ENCODE data around the gene EMC9.

EMC9 gene

GRCh38 chr14:24098927-24099813, 42.2 kb downstream of the EMC9 start:
- DNase-seq (ENCODE audit: low read depth) = no peak
- TF ChIP-seq CTCF (conservative IDR thresholded peaks at IDR 0.05; ENCODE audit: low read length) = no peak
- H3K4me3 ChIP-seq (ENCODE audit: low read length) = no peak overlapping the region

GRCh38 chr14:24098229-24098926, 43.0 kb downstream of the EMC9 start:
- no peak for DNase-seq (ENCODE audit: low read depth)
- no peak for TF ChIP-seq CTCF (conservative IDR thresholded peaks at IDR 0.05; ENCODE audit: low read length)

DNA sequence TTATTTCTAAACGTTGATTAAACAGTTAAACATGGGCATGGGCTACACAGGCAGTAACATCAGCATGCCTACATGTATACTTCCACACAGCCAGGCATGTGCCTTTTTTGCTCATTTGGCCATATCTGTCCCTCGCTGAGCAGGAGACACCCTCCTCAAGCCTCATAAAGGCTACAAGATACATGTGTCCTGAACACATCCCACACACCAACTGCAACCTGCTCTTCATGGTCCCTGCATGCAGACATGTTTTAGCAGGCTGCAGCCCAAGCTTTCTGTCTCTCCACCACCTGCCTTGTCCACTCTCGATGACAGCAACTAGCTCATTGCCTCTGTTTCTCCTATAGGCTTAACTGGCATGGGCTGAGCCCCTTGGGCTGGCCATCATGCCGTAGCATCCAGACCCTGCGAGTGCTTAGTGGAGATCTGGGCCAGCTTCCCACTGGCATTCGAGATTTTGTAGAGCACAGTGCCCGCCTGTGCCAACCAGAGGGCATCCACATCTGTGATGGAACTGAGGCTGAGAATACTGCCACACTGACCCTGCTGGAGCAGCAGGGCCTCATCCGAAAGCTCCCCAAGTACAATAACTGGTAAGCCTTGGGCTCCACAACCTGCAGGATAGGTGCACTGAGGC, 44.7 kb downstream of the EMC9 start:
- TF ChIP-seq CTCF (conservative IDR thresholded peaks at IDR 0.05; ENCODE audit: low read length) = no peak
- peak overlapping the region; percentile 27 for H3K4me3 ChIP-seq (ENCODE audit: low read length)
- DNase-seq (ENCODE audit: low read depth) = no peak

More at GRCh38 chr14:24098229-24098926, 43.0 kb downstream of the EMC9 start:
- no peak overlapping the region for H3K4me3 ChIP-seq (ENCODE audit: low read length)

- DNase-seq (ENCODE audit: low read depth) = peak; percentile 75
- TF ChIP-seq CTCF (conservative IDR thresholded peaks at IDR 0.05; ENCODE audit: low read length) = no peak
Measured at GRCh38 chr14:24095271-24096068, 45.9 kb downstream of the EMC9 start.

GRCh38 chr14:24094841-24095270, 46.5 kb downstream of the EMC9 start:
- H3K4me3 ChIP-seq (ENCODE audit: low read length) = peak overlapping the region; percentile 95
- no peak for TF ChIP-seq CTCF (conservative IDR thresholded peaks at IDR 0.05; ENCODE audit: low read length)
- peak; percentile 5 for DNase-seq (ENCODE audit: low read depth)

More at GRCh38 chr14:24095271-24096068, 45.9 kb downstream of the EMC9 start:
- H3K4me3 ChIP-seq (ENCODE audit: low read length) = peak overlapping the region; percentile 95
